Raji (cell line): ENCODE measurements around the gene ADAMTSL2.

Source experiments
- POLR2A ChIP-seq: IDR thresholded peaks from 2 replicates; pipeline ENCODE4 v1.6.1; 2011; ENCODE audit warnings: low read depth, low read length, control low read depth; ENCODE audit not compliant: insufficient read depth

ADAMTSL2 gene

DNA sequence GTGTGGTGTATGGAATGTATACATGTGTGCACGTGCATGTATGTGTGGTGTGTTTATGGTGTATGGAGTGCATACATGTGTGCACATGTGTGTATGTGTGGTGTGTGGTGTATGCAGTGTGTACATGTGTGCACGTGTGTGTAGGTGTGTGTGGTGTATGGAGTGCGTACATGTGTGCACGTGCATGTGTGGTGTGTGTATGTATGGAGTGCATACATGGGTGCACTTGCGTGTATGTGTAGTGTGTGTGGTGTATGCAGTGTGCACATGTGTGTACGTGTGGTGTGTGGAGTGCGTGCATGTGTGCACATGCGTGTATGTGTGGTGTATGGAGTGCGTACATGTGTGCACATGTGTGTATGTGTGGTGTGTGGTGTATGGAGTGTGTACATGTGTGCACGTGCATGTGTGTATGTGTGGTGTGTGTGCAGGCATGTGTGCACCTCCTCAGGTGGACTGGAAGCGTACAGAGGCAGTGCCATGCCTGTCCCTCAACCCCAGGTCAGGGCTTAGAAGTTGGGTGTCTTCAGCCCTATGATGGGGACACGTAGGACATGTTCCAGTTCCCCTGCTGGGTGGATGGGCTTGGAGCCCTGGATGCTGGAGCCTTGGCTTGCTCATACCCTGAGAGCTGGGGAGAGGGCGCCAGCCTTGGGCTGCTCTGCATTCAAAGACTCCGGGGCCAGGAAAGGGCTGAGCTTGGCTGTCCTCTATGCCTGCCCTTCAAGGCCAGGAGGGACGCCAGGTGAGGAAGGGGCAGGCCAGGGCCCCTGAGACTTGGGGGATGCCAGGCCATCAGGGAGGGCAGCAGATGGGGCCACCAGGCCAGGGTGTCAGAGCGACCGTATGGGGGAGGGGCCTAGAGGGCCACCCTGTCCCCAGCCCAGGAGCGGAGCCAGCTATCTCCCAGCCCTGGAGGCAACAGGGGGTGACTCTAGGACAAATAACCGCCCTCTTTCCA lies 22.0 kb upstream of the ADAMTSL2 start:
- TF ChIP-seq POLR2A = no peak

GRCh38 chr9:133513214-133514100 lies 21.0 kb upstream of the ADAMTSL2 start:
- TF ChIP-seq POLR2A = no peak

- no peak for TF ChIP-seq POLR2A
Measured at GRCh38 chr9:133514460-133515239, 19.9 kb upstream of the ADAMTSL2 start.

- TF ChIP-seq POLR2A = no peak
Measured at GRCh38 chr9:133515240-133515610, 19.3 kb upstream of the ADAMTSL2 start.

DNA sequence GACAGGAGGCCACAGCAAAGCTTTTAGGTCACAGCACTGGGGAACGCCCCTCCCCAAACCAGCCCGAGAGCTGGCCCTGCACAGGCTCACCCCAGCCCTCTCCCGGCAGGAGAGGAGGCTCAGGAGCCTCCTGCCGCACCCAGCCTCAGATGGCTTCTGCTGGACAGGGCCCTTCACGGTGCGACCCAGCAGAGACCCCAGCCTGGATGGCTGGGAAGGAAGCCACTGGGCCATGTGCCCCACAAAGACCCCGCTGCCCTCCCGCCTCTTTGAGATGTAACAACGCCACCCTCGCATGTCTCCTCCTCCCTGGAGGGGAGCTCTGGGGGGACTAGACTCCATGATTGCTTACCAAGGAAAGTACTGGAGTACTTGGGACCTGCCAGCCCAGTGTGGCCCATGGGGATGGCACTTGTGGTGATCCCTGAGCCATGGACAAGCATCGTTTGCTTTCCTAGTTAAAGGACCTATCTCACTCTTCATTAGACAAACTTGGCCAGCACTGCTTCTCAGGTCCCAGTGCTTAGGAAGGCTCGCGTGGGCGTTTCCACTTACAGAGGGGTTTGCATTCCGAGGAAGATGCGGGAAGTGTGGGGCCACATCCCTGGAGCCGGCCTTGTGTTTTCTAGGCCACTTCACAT lies 18.8 kb upstream of the ADAMTSL2 start:
- TF ChIP-seq POLR2A = no peak

DNA sequence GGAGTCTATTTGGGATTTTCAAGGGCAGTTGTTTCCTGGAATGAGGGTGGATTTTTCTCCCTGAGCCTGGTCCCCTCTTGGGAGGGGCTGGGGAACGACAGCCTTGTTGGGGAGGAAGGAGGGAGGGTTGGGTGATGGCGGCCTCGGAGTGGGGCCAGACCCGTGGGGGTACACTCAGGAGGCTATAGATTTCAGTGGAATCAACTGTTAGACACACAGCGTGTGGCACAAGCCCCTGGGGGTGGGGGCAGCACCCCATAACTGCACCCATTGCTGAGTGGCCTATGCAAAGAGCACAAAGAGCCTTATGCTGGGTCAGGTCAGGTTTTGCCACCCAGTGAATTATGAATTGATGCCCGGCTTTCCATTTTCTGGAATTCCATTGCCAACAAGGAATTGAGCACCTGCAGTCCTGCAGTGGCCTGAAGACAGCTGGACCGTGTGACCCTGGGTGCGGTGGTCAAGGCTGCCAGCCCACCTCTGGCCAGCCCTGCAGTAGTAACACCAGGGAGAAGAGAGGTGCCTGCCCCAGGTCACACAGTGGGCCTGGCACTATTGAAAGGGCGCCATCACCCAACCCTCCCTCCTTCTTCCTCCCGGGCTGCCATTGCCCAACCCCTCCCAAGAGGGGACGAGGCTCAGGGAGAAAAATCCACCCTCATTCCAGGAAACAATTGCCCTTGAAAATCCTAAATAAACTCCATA lies 18.1 kb upstream of the ADAMTSL2 start:
- TF ChIP-seq POLR2A = no peak

GRCh38 chr9:133516961-133517350 lies 17.5 kb upstream of the ADAMTSL2 start:
- TF ChIP-seq POLR2A = no peak

DNA sequence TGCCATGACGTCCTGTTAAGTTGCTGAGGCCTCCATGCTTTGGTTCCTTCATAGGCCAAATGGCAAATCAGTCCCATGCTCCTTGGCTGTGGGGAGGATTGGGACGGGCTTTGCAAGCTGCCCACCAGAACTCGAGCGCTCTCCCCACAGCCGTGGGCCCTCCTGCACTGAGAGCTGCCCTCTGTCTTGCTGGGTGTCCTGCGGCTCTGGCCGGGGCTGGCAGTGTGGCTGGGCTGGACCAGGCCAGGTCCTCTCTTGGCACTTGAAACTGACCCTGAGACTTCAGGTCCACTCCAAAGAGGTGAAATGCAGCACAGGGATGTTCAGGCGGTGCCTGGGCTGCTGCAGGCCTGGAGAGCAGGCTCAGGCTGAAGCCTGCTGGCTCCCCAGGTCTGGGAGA lies 16.8 kb upstream of the ADAMTSL2 start:
- no peak for TF ChIP-seq POLR2A

- TF ChIP-seq POLR2A = no peak
Measured at GRCh38 chr9:133518200-133518599, 16.3 kb upstream of the ADAMTSL2 start.

- TF ChIP-seq POLR2A = no peak
Measured at GRCh38 chr9:133518706-133519449, 15.6 kb upstream of the ADAMTSL2 start.

DNA sequence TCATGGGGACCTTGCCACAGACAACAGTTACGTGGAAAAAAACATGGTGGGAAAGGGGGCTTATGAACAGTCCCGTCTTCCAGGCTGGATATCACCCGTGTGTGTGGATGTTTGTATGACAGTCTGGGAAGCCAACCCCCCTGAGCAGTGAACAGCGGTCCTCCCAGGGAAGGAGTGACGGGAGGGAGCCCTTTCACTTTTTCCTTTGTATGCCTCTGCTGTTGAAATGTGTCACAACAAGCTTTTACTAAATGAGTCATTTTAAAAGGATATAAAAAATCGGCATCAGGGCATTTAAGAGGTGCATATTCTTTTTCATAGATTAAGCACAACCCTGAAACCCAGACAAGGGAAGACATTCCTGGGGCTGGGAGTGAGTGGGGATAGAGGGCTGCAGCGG lies 14.8 kb upstream of the ADAMTSL2 start:
- TF ChIP-seq POLR2A = no peak

- no peak for TF ChIP-seq POLR2A
Measured at GRCh38 chr9:133520121-133520835, 14.2 kb upstream of the ADAMTSL2 start.
